Fibroblast of pulmonary artery (primary cell): Measurements from ENCODE around the gene CLEC18C.
"Not testable (repeated sequence)": the region's sequence is repeated elsewhere in the genome, so short reads cannot be mapped to it uniquely, and the experiment has no call there.

Experiments
- DNase-seq: peaks from one replicate; pipeline ENCODE4 v3.0.0-alpha.2; 2010; ENCODE audit warnings: low read depth
- H3K4me3 ChIP-seq: replicated peaks from 2 replicates; pipeline ENCODE4 v1.5.1; 2011; ENCODE audit warnings: low read depth, mild to moderate bottlenecking, control low read depth, low read length, moderate library complexity
- TF ChIP-seq, protein P1 (sequence below): IDR thresholded peaks from 2 replicates; pipeline ENCODE4 v1.5.1; 2011; ENCODE audit warnings: mild to moderate bottlenecking, control low read depth, low read length, inconsistent platforms; ENCODE audit errors: missing control alignments

Gene CLEC18C

DNA sequence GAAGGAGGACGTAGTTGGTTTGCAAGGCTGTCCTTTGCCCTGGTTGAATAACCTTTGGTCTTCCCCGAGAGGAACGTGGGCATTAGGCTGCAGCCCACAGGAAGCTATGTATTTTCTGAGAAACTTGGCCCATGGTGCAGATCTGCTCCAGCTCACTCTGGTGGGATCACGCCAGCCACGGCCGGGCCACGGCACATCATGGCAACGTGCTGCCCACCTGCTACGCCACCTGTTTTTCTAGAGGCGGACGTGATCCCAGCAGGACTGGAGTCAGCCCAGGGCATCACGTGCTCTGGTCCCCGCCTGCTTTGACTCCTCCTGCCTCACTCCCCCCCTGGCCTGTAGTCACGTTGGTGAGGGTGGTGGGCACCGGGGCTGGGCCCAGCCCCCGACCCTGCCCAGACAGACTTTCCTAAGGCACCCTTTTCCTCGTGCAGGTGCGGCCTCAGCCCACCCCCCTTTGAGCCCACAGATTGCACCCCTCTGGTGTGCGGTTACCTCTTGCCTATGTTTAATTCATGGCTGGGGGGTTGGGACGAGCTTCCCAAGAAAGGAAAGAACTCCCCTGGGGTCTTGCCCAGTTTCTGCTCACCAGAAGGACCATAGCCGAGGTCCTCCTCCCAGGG, at the start of gene CLEC18C:
Gene CLEC18C, plus strand, starts transcription at position 576 of the 626 bp plus-strand sequence. CDS start 492 bp downstream, outside the sequence.
- not testable (repeated sequence) for H3K4me3 ChIP-seq, DNase-seq

DNA sequence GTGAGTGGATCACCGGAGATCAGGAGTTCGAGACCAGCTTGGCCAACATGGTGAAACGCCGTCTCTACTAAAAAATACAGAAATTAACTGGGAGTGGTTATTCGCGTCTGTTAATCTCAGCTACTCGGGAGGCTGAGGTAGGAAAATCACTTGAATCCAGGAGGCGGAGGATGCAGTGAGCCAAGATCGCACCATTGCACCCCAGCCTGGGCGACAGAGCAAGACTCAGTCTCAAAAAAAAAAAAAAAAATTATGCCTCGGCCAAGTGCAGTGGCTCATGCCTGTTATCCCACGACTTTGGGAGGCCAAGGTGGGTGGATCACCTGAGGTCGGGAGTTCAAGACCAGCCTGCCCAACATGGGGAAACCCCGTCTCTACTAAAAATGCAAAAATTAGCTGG, 49.8 kb upstream of the CLEC18C start:
- not testable (repeated sequence) for H3K4me3 ChIP-seq, DNase-seq

DNA sequence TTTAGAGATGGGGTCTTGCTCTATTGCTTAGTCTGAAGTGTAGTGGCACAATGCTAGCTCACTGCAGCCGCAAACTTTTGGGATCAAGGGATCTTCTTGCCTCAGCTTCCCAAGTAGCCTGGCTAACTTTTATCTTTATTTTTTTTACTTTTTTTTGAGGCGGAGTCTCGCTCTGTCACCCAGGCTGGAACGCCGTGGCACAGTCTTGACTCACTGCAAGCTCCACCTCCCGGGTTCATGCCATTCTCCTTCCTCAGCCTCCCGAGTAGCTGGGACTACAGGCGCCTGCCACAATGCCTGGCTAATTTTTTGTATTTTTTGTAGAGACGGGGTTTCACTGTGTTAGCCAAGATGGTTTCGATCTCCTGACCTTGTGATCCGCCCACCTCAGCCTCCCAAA, 47.4 kb upstream of the CLEC18C start:
- not testable (repeated sequence) for H3K4me3 ChIP-seq, DNase-seq

DNA sequence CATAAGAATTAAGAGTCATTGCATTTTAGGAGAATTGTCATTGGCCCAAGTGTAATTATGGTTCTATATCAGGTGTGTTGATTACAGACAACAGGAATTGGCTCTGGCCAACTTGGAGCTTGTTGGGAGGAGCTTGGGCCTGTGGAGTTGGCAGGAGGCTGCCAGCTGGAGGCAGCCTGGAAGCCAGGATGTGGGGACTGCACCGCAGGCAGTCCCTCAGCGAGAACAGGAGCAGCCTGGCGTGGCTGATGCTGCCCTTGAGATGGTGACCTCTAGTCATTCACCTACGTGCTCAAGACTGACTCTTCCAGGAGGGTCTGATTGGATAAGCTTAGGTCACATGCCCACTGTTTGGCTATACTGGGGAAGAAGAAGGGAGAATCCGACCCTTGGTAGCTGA, 45.9 kb upstream of the CLEC18C start:
- H3K4me3 ChIP-seq, DNase-seq: not testable (repeated sequence)

DNA sequence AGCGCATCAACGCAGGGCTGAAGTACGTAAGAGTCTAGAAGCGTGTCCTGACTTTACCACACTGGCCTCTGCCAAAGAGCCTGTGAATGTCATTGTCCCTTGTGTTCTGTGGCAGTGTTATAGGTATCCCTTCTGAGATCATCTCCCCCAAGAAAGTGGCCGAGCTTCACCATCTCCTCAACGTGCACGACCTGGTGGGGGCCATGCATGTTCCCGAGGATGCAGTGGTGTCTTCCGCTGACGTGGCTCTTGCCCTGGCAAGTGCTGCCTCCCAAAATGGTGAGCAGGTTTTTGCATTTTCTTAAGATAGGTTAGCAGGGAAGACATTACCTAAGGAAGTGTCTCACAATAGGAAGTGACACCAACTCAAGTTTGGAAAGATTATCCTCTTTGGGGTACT, 44.7 kb upstream of the CLEC18C start:
- H3K4me3 ChIP-seq, DNase-seq: not testable (repeated sequence)

DNA sequence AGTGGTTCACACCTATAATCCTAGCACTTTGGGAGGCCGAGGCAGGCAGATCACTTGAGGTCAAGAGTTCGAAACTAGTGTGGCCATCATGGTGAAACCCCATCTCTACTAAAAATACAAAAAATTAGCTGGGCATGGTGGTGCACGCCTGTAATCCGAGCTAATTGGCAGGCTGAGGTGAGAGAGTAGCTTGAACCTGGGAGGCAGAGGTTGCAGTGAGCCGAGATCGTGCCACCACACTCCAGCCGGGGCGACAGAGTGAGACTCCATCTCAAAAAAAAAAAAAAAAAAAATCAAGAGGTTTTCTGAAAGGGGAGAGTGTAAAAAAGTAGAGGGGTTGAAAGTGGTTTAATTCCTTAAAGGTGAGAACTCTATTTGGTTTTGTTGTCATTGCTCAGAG, 37.8 kb upstream of the CLEC18C start:
- not testable (repeated sequence) for H3K4me3 ChIP-seq, DNase-seq

DNA sequence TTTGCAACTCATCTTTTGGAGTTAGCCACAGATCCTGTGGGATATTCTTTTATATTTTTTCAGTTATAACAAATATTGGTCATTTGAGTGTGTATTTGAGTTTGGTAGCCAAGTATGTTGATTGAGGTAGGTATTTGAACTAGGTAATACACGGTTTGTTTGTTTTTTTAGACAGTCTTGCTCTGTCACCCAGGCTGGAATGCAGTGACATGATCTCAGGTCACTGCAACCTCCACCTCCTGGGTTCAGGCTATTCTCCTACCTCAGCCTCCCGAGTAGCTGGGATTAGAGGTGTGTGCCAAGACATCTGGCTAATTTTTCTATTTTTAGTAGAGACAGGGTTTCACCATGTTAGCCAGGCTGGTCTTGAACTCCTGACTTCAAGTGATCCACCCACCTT, 37.0 kb upstream of the CLEC18C start:
- not testable (repeated sequence) for DNase-seq, H3K4me3 ChIP-seq

DNA sequence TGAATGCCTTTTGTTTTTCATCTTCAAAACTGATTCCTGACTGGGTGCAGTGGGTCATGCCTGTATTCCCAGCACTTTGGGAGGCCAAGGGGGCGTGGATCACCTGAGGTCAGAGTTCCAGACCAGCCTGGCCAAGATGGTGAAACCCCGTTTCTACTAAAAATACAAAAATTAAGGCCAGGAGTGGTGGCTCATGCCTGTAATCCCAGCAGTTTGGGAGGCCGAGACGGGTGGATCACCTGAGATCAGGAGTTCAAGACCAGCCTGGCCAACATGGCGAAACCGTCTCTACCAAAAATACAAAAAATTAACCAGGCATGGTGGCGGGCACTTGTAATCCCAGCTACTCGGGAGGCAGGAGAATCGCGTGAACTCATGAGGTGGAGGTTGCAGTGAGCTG, 30.8 kb upstream of the CLEC18C start:
- H3K4me3 ChIP-seq, DNase-seq: not testable (repeated sequence)

DNA sequence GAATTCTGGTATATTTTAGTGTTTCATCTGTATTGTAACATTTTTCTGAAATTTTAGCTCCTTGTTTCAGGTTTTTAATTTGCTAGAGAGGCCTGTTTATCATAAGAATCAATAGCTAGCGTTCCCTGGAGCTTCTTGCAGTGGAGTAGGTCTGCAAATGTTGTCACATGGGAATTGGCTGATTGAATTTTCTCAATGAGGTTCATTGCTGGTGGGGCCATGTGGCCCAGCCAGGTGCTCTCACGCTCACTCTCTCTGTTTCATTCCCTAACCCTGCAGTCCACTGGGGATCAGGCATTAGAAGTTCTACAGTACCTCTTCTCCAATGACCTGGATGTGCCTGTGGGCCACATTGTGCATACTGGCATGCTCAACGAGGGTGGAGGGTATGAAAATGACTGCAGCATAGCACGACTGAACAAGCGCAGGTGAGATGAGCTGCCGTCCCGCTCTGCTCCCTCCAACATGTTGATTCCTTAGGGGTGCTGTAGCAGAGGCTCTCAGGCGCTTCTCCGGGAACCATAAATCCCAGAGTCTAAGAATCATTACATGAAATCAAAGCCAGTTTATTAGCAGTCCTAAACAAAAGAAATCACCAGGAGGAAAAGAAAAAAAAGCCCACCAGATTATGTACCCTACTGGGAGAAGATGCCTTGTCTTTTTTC, 30.2 kb upstream of the CLEC18C start:
- H3K4me3 ChIP-seq, DNase-seq: not testable (repeated sequence)

DNA sequence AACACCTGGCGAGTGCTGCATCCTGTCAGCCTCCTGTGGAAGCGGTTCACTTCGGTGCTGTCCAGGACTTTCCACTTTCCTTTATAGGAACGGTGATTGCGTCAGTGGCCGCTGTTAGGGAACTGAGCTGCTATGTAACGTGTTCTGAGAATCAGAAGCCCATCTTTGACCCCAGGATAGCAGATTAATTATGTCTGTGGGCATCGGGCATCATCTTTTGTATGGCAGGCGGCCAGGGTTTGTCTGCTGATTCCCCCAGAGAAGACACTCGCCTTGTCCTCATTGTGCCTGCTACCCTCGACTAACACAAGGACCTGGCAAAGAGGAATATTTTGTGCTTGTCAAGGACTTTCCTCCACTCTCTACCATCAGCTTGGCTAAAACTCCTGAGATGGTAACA, 25.7 kb upstream of the CLEC18C start:
- not testable (repeated sequence) for DNase-seq, H3K4me3 ChIP-seq

DNA sequence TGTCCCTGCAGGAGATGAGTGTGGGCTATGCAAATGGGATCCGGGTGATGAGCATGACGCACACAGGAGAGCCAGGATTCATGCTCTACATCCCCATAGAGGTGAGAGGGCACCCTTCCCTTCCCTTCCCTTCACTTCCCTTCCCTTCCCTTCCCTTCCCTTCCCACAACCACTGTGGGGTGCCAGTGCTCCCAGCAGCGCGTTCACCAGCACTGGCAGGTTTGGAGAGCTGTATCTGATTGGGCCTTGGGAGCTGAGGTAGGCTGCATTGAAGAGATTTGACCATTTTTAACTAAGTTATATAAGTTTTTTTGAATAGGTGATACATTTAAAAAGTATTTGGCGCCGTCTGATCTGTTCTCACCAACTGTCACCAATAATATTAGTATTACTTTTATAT, 25.1 kb upstream of the CLEC18C start:
- H3K4me3 ChIP-seq, DNase-seq: not testable (repeated sequence)

DNA sequence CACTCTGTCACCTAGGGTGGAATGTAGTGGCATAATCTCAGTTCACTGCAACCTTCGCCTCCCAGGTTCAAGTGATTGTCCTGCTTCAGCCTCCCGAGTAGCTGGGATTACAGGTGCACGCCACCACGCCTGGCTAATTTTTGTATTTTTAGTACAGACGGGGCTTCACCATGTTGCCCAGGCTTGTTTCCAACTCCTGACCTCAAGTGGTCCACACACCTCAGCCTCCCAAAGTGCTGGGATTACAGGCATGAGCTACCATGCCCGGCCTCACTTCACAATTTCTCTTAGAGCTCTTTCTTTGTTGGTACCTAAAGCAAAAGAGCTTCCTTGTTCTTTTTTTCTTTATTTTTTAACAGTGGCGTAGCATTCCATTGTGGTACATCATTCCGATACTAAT, 24.3 kb upstream of the CLEC18C start:
- not testable (repeated sequence) for H3K4me3 ChIP-seq, DNase-seq

DNA sequence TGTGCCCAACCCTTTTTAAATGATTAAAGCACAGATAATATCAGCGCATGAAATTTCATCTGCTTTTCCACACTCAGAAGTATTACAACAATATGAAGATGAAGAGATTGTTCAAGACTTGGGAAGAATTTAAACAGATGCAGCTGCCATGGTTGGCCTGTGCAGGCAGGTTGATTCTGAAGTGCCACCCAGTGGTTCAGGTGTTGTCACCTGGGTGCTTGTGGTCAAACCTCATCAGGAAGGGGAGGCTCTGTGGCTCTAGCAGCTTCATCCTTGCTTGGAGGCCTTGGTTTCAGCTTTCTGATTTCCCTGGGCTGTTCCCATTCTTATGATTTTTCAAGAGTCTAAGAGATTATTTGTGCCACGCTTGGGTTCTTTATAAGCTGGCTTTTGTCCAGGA, 22.2 kb upstream of the CLEC18C start:
- DNase-seq: no peak
- H3K4me3 ChIP-seq: no peak overlapping the region
- TF ChIP-seq, protein P1, sequence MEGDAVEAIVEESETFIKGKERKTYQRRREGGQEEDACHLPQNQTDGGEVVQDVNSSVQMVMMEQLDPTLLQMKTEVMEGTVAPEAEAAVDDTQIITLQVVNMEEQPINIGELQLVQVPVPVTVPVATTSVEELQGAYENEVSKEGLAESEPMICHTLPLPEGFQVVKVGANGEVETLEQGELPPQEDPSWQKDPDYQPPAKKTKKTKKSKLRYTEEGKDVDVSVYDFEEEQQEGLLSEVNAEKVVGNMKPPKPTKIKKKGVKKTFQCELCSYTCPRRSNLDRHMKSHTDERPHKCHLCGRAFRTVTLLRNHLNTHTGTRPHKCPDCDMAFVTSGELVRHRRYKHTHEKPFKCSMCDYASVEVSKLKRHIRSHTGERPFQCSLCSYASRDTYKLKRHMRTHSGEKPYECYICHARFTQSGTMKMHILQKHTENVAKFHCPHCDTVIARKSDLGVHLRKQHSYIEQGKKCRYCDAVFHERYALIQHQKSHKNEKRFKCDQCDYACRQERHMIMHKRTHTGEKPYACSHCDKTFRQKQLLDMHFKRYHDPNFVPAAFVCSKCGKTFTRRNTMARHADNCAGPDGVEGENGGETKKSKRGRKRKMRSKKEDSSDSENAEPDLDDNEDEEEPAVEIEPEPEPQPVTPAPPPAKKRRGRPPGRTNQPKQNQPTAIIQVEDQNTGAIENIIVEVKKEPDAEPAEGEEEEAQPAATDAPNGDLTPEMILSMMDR: no peak

DNA sequence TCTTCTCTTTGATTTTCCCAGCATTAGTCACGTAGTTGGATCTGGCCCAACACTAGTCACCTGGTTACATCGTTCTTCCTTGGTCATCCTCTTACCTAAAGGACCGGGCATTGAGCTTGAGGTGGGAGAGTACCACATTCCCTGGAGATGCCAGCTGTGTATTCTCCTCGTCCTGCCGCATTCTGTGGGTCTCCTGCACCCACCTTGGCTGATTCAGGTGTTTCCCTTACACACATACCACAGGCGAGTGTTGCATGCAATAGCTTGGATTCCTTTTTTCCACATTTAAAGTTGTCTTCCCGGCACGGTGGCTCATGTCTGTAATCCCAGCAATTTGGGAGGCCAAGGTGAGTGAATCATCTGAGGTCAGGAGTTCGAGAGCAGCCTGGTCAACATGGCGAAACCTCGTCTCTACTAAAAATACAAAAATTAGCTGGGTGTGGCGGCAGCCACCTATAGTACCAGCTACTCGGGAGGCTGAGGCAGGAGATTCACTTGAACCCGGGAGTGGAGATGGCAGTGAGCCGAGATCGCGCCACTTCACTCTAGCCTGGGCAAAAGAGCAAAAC, 21.6 kb upstream of the CLEC18C start:
- TF ChIP-seq, protein P1: no peak
- no peak for DNase-seq
- H3K4me3 ChIP-seq: no peak overlapping the region
